Measurements from ENCODE around the gene DPP6.
"Not testable (repeated sequence)": the region's sequence is repeated elsewhere in the genome, so short reads cannot be mapped to it uniquely, and the experiment has no call there.

Gene DPP6

DNA sequence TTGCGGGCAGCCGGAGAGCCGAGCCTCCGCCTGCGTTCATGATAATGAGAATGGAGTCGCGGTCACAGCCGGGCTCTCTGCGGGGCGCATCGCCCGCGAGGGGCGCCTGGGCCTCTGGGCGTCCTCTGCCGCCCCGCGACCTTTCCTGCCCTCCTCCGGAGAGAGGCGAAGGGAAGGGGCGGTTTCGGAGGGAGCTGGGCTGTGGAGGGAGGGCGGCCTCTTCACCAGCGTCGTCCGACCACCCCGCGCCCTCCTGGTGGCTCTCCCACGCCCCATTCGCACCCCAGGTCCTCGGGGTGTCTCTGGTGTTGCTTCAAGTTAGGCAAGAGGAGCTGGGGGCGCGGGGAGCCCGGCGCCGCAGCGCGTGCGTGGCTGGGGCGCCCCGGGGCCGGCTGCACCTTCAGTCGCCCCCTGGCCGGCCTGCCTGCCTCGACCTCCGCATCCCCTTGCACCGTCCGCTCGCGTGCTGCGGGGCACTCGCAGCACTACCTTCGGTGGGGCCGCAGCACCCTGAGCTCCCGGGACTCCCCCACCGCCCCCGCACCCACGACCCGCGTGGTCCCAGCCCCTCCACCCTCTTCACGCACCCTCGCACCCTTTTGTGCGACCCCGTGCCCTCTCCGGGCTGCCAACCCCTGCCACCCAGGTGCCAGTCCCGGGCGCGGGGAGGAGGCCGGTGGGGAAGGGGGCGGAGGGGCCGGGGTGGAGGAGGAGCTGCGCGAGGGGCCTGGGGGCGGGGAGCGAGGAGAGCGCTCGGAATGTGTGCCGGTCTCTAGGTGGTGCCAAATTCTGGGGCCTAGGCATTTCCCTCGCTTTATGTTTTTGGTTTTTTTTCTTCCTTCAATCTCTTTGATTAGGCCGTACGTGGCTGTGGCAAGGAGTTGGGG is at the start of gene DPP6:
Gene DPP6 (plus strand): TSS at position 756 of the 887 bp plus-strand sequence.
- H3K4me3 Mint-ChIP-seq; H3K9me3 Mint-ChIP-seq; H3K36me3 Mint-ChIP-seq (ENCODE audit: low read depth); H3K27ac Mint-ChIP-seq; H3K4me1 Mint-ChIP-seq (ENCODE audit: low read depth): not testable (repeated sequence)
- H3K27me3 Mint-ChIP-seq (ENCODE audit: low read depth), result peaks cover 19% of the 10 kb centered on the region

- H3K9me3 Mint-ChIP-seq; H3K27me3 Mint-ChIP-seq (ENCODE audit: low read depth); H3K27ac Mint-ChIP-seq; H3K36me3 Mint-ChIP-seq (ENCODE audit: low read depth); H3K4me3 Mint-ChIP-seq; H3K4me1 Mint-ChIP-seq (ENCODE audit: low read depth): not testable (repeated sequence)
Observed at GRCh38 chr7:154009423-154009911, 42.7 kb upstream of the DPP6 start.

GRCh38 chr7:154010726-154011568 is 41.3 kb upstream of the DPP6 start:
- H3K4me3 Mint-ChIP-seq; H3K27ac Mint-ChIP-seq; H3K4me1 Mint-ChIP-seq (ENCODE audit: low read depth); H3K36me3 Mint-ChIP-seq (ENCODE audit: low read depth); H3K9me3 Mint-ChIP-seq; H3K27me3 Mint-ChIP-seq (ENCODE audit: low read depth): not testable (repeated sequence)

- H3K36me3 Mint-ChIP-seq (ENCODE audit: low read depth); H3K4me3 Mint-ChIP-seq; H3K27me3 Mint-ChIP-seq (ENCODE audit: low read depth); H3K27ac Mint-ChIP-seq; H3K4me1 Mint-ChIP-seq (ENCODE audit: low read depth): not testable (repeated sequence)
- H3K9me3 Mint-ChIP-seq, result peaks cover 10% of the 10 kb centered on the region
Observed at GRCh38 chr7:154012800-154013199, 39.4 kb upstream of the DPP6 start.

GRCh38 chr7:154015636-154016035 is 36.6 kb upstream of the DPP6 start:
- not testable (repeated sequence) for H3K4me3 Mint-ChIP-seq; H3K27me3 Mint-ChIP-seq (ENCODE audit: low read depth); H3K4me1 Mint-ChIP-seq (ENCODE audit: low read depth); H3K27ac Mint-ChIP-seq; H3K36me3 Mint-ChIP-seq (ENCODE audit: low read depth)
- H3K9me3 Mint-ChIP-seq, result peaks cover 10% of the 10 kb centered on the region

DNA sequence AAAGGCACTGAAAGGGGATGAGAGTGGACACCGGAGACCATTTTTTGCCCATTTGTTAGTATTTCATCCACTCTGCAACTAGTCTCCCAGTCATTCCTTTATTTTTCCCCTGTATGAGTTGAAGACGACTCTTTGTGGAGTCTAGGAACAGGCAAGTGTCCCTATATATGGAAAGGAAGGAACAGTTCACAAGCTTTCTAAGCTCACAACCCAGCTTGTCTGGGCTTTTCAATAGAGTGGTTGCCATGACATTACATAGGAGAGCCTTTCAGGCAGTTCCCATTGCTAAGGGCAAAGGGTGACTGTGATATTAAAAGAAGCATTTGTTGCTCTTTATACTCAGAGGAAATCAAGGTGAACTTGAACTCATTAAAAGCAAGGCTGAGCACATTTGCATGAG is 33.8 kb upstream of the DPP6 start:
- not testable (repeated sequence) for H3K27ac Mint-ChIP-seq; H3K4me3 Mint-ChIP-seq; H3K27me3 Mint-ChIP-seq (ENCODE audit: low read depth); H3K36me3 Mint-ChIP-seq (ENCODE audit: low read depth); H3K4me1 Mint-ChIP-seq (ENCODE audit: low read depth)
- H3K9me3 Mint-ChIP-seq, result peaks cover 10% of the 10 kb centered on the region

- H3K9me3 Mint-ChIP-seq; H3K4me1 Mint-ChIP-seq (ENCODE audit: low read depth); H3K36me3 Mint-ChIP-seq (ENCODE audit: low read depth); H3K27ac Mint-ChIP-seq; H3K27me3 Mint-ChIP-seq (ENCODE audit: low read depth); H3K4me3 Mint-ChIP-seq: not testable (repeated sequence)
Observed at GRCh38 chr7:154027805-154028204, 24.4 kb upstream of the DPP6 start.

DNA sequence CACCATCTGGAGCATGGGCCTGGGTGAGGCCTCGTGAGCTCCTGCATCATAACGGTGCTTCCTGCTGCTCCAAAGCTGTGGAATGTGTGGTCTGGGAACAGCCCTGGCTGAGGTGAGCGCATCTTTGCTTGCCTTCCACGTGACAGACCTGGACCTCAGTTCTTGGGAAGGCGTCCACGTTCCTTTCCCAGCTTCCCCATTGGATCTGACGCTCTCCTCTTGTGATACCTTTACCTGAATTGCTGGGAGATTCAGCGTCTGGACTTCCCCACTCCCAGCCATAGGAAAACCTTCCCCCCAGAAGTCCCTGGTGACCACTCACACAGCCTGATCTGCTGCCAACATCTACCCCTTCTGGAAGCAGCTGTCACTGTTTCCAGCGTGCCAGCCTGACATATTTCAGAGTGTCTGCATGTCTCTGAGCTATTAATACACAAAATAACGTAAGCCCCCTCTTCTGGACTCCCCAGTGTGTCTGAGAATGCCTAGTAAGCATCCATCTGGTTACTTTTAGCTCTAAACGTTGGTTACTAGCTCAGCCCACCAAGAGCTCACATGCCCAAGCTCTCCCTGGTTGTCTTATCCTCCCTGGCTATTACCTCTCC is 21.6 kb upstream of the DPP6 start:
- H3K4me3 Mint-ChIP-seq; H3K4me1 Mint-ChIP-seq (ENCODE audit: low read depth); H3K27me3 Mint-ChIP-seq (ENCODE audit: low read depth); H3K9me3 Mint-ChIP-seq; H3K36me3 Mint-ChIP-seq (ENCODE audit: low read depth); H3K27ac Mint-ChIP-seq: not testable (repeated sequence)

- not testable (repeated sequence) for H3K27ac Mint-ChIP-seq; H3K36me3 Mint-ChIP-seq (ENCODE audit: low read depth); H3K4me1 Mint-ChIP-seq (ENCODE audit: low read depth); H3K9me3 Mint-ChIP-seq; H3K27me3 Mint-ChIP-seq (ENCODE audit: low read depth); H3K4me3 Mint-ChIP-seq
Observed at GRCh38 chr7:154039466-154040165, 12.6 kb upstream of the DPP6 start.

GRCh38 chr7:154050394-154050793 is 1.8 kb upstream of the DPP6 start:
- not testable (repeated sequence) for H3K9me3 Mint-ChIP-seq

DNA sequence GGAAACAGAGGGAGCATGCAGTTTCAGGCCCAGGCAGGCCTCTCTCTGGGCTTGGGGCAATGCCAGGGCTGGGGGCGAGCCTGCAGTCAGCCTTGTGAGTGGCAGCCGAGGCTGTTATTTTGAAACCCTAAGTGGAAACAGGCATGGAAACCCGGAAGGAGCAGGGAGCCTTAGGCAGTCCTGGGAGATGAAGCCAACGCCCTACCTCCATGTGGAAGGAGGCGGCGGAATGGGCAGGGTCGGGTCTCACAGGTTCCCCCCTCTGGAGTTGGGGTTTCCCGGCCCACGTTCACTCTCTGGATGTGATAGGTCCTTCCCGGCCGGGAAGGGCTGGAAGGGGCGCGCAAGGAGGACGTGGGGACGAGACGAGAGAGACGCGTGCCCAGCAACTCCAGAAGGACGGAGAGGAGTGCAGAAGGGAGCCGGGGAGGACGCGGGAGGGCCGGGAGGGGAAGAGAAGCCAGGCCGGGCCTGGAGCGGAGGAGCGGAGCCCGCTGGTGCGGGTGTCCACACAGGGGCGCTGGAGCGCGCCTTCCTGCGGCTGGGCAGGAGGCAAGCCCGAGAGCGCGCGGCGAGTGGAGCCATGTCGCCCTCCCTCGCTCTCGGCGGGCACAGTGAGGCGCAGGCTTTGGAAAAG is 1.1 kb upstream of the DPP6 start:
- H3K4me1 Mint-ChIP-seq (ENCODE audit: low read depth); H3K36me3 Mint-ChIP-seq (ENCODE audit: low read depth); H3K9me3 Mint-ChIP-seq; H3K27ac Mint-ChIP-seq; H3K4me3 Mint-ChIP-seq: not testable (repeated sequence)
- H3K27me3 Mint-ChIP-seq (ENCODE audit: low read depth), result peaks cover 19% of the 10 kb centered on the region

More at GRCh38 chr7:154050394-154050793, 1.8 kb upstream of the DPP6 start:
- not testable (repeated sequence) for H3K27ac Mint-ChIP-seq; H3K4me3 Mint-ChIP-seq; H3K4me1 Mint-ChIP-seq (ENCODE audit: low read depth); H3K36me3 Mint-ChIP-seq (ENCODE audit: low read depth)
- H3K27me3 Mint-ChIP-seq (ENCODE audit: low read depth), result peaks cover 19% of the 10 kb centered on the region

DNA sequence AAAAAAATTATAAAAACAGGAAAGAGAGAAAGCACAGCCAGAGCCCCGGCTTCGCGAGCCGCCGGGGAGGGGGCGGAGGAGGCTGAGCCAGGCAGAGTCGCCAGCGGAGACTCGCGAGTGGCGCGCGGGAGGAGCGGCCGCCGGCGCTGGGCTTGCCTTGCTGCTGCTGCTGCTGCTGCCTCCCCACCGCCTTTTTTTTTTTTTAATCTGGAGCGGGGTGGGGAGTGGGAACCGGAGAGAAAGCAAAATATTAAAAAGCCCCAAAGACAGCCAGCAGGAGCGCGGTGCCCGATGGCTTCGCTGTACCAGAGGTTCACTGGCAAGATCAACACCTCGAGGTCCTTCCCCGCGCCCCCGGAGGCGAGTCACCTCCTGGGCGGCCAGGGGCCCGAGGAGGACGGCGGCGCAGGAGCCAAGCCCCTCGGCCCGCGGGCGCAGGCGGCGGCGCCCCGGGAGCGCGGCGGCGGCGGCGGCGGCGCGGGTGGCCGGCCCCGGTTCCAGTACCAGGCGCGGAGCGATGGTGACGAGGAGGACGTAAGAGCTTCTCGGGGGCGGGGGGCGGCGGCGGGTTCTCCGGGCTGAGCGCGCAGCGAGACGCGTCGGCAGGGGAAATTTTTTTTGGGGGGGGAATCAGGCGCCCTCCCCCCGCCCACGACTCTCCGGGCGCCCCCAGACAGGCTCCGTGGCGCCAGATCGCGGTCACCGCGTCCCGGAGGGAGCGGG is 493 bp downstream of the DPP6 start:
- H3K4me1 Mint-ChIP-seq (ENCODE audit: low read depth); H3K9me3 Mint-ChIP-seq; H3K4me3 Mint-ChIP-seq; H3K27ac Mint-ChIP-seq; H3K36me3 Mint-ChIP-seq (ENCODE audit: low read depth): not testable (repeated sequence)
- H3K27me3 Mint-ChIP-seq (ENCODE audit: low read depth), result peaks cover 17% of the 10 kb centered on the region

DNA sequence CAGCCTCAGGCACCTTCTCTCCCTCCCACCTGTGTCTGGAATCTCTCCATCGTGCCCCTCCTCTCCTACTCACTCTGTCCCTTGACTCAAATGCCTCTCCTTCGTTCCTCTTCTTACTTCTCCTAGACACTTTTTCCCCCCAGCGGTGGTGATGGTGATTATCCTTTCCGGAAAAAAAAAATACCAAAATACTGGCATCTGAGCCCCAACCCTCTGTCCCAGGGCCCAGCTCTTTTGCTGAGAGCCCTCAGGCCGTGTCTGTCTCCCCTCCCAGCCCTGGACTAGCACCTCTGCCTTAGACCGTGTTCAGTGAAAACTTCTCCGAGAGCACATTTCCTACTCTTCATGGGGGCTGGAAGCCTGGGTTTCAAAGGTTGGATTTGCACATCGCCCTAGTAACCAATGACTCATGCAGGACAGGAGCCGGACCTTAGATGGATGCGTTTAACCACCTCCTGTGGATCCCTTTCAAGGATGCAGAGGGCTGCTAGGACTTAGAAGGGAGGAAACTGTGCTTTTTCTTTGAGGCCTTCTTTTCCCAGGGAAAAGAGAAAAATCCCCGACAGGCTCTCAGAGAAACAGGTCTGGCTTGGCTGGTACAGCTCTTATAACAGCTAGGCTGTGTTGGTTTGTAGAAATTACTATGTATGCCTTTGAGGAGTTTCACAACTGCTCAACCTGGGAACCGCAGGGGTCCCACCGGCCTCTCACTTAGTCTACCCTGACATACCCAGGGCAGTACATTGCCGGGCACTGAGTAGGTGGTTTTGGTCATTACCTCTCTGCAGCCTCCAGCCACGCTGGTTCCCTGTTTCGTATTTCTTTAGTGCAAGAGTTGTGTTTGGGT is 1.5 kb downstream of the DPP6 start:
- H3K27me3 Mint-ChIP-seq (ENCODE audit: low read depth), result peaks cover 15% of the 10 kb centered on the region
- not testable (repeated sequence) for H3K9me3 Mint-ChIP-seq; H3K4me3 Mint-ChIP-seq; H3K36me3 Mint-ChIP-seq (ENCODE audit: low read depth); H3K4me1 Mint-ChIP-seq (ENCODE audit: low read depth); H3K27ac Mint-ChIP-seq
